K562 (cell line): ENCODE measurements around the gene CLCF1. TPM values are rescaled to one million over a fixed set of nuclear protein-coding genes. Genes with fewer than 3 reads are reported as not detected.

Experiments
- HMG20A ChIP-seq: fragments of 450-650 bp; formaldehyde crosslinking; conservative IDR thresholded peaks from 2 replicates; pipeline ENCODE4 v1.4.0; 2020; ENCODE audit warnings: mild to moderate bottlenecking, mixed read lengths
- PCBP1 ChIP-seq: fragments of 200-400 bp; formaldehyde crosslinking; IDR thresholded peaks from 2 replicates; pipeline ENCODE4 v1.6.1; 2018; ENCODE audit warnings: mild to moderate bottlenecking, low read depth, low read length; ENCODE audit not compliant: poor library complexity, severe bottlenecking
- RHOXF2B ChIP-seq: fragments of 250-450 bp; sonication (Bioruptor Pico); conservative IDR thresholded peaks from 2 replicates; pipeline ENCODE4 v1.5.1; 2021
- ZBTB7A ChIP-seq: IDR thresholded peaks from 2 replicates; pipeline ENCODE4 v1.6.1; 2011; ENCODE audit warnings: low read depth, mild to moderate bottlenecking, low read length, moderate library complexity, borderline replicate concordance; ENCODE audit not compliant: control insufficient read depth
- polyA plus RNA-seq, 8 experiments: library from polyadenylated mRNA; depleted of rRNA in 4 of 8; stranded (reverse) in 5 of 8; unstranded in 3 of 8; fragments of >200 nt; fragmentation: Nextera tagmentation in 2 of 8; fragmentation: Illumina TruSeq in 1 of 8; extraction: Ambion mirVana in 2 of 8; extraction: Trizol in 1 of 8; gene quantifications; 2 replicates each; pipeline versions ENCODE4 v1.2.1 to v1.2.3, GENCODE V29; 2011 to 2014; ENCODE audit warnings: inconsistent platforms in 1 of 8, missing spikeins in 1 of 8
- total RNA-seq, 7 experiments: library from RNA; depleted of rRNA in 6 of 7; stranded (reverse); fragments of >200 nt in 6 of 7; fragmentation: Illumina TruSeq in 2 of 7; extraction: Trizol in 2 of 7; gene quantifications; 2 replicates each; pipeline versions ENCODE4 v1.2.1 to v1.2.3, GENCODE V29; 2011 to 2021; ENCODE audit warnings: low replicate concordance in 1 of 7
- TF ChIP-seq, protein P1 (sequence below), 2 experiments: fragments of 450-650 bp; IDR thresholded peaks; 2 replicates each; pipeline ENCODE4 v1.6.1; 2016; ENCODE audit warnings: mild to moderate bottlenecking in 2 of 2, borderline replicate concordance in 1 of 2, low read depth in 1 of 2, moderate library complexity in 1 of 2
- TF ChIP-seq, protein P2 (sequence below): sonication (generic); formaldehyde crosslinking; IDR thresholded peaks from 2 replicates; pipeline ENCODE4 v1.8.0; 2022; ENCODE audit warnings: mild to moderate bottlenecking, missing genetic modification reagents
- TF ChIP-seq, protein P3 (sequence below), 2 experiments: IDR thresholded peaks; 2 replicates each; pipeline ENCODE4 v1.6.1; 2011; ENCODE audit warnings: borderline replicate concordance in 1 of 2, control low read depth in 1 of 2, low read depth in 1 of 2, low read length in 1 of 2, mild to moderate bottlenecking in 1 of 2, mixed read lengths in 1 of 2, moderate library complexity in 1 of 2; ENCODE audit not compliant: insufficient read depth in 1 of 2, insufficient read length in 1 of 2, poor library complexity in 1 of 2, severe bottlenecking in 1 of 2; ENCODE audit errors: extremely low read depth in 1 of 2
- TF ChIP-seq, protein P4 (sequence below): IDR thresholded peaks from 3 replicates; pipeline ENCODE4 v1.6.1; 2011; ENCODE audit warnings: borderline replicate concordance, mild to moderate bottlenecking; ENCODE audit not compliant: insufficient read length, insufficient read depth

Gene CLCF1
- total and polyA plus RNA-seq, 9 of the 15 experiments (the other 6 are each of a cell fraction or from before 2014, with no cell fraction given): 0.49 to 5.8 (median 3.0) TPM

DNA sequence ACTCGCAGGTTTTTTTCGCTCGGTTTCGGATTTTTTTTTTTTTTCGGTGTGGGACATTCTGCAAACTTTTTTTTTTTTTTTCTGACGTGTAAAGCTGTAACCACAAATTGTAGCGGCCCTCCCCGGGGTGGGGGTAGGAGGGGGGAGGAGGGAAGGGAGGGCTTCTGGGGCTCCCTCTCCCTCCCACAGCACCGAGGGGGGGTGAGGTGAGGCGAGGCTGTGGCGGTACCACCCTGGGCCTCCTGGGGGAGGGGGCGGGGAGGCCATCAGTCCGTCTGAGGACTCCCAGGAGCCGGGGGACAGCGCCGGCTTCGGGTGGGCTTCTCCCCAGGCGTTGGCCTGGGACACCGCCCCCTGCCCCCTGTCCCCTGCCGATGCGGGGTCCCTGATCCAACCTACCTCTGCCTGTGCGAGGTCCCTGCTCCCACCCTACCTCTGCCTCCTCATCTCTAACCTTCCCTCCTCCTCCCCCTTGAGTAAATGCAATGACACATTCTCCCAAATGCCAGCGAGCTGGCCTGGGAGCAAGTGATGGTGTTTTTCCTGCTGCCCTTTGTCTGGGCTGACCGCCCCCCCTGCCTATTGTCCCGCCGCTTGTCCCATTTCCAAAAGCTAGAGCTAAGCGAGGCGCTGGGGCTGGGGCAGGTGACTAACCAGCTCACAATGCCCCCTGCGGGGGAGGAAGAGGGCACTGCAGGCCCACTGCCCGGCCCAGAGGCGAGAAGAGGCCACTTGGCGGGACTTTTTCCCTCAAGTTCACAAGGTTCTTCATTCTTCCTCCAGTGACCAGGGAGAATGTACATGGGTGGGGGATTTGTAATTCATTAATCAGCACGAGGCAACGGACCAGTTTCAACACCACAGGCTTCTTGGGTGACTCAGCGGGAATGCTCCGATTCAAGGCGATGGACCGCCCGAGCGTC is 511 bp upstream of the CLCF1 start (continued):
- TF ChIP-seq, protein P1, sequence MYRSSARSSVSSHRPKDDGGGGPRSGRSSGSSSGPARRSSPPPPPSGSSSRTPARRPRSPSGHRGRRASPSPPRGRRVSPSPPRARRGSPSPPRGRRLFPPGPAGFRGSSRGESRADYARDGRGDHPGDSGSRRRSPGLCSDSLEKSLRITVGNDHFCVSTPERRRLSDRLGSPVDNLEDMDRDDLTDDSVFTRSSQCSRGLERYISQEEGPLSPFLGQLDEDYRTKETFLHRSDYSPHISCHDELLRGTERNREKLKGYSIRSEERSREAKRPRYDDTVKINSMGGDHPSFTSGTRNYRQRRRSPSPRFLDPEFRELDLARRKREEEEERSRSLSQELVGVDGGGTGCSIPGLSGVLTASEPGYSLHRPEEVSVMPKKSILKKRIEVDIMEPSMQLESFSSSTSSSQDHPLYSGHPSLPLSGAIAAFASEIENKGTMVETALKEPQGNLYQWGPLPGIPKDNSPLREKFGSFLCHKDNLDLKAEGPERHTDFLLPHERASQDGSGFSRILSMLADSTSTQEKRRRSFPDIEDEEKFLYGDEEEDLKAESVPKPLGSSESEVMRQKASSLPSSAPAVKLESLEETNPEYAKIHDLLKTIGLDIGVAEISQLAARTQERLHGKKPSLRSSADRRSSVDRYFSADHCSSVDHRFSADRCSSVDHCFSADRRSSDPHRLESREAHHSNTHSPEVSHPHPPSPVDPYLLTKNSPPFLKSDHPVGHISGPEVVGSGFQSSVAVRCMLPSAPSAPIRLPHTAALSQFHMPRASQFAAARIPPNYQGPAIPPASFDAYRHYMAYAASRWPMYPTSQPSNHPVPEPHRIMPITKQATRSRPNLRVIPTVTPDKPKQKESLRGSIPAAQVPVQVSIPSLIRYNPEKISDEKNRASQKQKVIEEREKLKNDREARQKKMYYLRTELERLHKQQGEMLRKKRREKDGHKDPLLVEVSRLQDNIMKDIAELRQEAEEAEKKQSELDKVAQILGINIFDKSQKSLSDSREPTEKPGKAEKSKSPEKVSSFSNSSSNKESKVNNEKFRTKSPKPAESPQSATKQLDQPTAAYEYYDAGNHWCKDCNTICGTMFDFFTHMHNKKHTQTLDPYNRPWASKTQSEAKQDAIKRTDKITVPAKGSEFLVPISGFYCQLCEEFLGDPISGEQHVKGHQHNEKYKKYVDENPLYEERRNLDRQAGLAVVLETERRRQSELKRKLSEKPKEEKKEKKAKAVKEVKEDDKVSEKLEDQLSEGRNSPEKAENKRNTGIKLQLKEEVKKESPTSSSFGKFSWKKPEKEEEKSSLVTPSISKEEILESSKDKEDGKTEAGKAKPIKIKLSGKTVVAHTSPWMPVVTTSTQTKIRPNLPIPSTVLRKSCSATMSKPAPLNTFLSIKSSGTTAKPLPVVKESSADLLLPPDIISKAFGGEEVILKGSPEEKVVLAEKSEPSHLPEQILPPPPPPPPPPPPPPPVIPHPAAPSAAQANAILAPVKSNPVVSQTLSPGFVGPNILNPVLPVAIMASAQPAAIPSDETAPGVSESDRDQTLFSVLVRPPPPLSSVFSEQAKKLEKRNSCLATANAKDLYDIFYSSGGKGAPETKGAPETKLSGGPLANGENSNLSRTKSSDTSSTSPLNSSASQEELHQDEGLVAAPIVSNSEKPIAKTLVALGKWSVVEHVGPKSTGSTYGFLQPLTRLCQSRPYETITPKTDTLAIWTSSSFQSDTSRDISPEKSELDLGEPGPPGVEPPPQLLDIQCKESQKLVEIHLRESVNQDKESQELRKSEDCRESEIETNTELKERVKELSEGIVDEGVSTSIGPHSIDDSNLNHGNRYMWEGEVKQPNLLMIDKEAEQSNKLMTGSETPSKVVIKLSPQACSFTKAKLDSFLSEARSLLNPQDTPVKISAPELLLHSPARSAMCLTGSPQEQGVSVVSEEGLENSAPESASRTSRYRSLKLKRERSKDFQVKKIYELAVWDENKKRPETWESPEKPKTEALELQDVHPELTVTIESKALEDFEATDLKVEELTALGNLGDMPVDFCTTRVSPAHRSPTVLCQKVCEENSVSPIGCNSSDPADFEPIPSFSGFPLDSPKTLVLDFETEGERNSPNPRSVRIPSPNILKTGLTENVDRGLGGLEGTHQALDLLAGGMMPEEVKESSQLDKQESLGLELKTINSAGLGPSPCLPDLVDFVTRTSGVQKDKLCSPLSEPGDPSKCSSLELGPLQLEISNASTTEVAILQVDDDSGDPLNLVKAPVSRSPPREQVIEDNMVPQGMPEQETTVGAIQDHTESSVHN (IDR thresholded peaks at IDR 0.05; ENCODE audit: borderline replicate concordance in 1 of 2, low read depth in 1 of 2): no peak
- no peak for TF ChIP-seq HMG20A (CRISPR knock-in tag)
- TF ChIP-seq ZBTB7A: peak; percentile 75; the same call in 1 of the 2 replicates
- TF ChIP-seq, protein P2, sequence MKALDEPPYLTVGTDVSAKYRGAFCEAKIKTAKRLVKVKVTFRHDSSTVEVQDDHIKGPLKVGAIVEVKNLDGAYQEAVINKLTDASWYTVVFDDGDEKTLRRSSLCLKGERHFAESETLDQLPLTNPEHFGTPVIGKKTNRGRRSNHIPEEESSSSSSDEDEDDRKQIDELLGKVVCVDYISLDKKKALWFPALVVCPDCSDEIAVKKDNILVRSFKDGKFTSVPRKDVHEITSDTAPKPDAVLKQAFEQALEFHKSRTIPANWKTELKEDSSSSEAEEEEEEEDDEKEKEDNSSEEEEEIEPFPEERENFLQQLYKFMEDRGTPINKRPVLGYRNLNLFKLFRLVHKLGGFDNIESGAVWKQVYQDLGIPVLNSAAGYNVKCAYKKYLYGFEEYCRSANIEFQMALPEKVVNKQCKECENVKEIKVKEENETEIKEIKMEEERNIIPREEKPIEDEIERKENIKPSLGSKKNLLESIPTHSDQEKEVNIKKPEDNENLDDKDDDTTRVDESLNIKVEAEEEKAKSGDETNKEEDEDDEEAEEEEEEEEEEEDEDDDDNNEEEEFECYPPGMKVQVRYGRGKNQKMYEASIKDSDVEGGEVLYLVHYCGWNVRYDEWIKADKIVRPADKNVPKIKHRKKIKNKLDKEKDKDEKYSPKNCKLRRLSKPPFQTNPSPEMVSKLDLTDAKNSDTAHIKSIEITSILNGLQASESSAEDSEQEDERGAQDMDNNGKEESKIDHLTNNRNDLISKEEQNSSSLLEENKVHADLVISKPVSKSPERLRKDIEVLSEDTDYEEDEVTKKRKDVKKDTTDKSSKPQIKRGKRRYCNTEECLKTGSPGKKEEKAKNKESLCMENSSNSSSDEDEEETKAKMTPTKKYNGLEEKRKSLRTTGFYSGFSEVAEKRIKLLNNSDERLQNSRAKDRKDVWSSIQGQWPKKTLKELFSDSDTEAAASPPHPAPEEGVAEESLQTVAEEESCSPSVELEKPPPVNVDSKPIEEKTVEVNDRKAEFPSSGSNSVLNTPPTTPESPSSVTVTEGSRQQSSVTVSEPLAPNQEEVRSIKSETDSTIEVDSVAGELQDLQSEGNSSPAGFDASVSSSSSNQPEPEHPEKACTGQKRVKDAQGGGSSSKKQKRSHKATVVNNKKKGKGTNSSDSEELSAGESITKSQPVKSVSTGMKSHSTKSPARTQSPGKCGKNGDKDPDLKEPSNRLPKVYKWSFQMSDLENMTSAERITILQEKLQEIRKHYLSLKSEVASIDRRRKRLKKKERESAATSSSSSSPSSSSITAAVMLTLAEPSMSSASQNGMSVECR (CRISPR knock-in tag): 0 out of 2 replicates have a peak, but pooled peaks have one; percentile 49
- TF ChIP-seq RHOXF2B: no peak
- TF ChIP-seq, protein P3, sequence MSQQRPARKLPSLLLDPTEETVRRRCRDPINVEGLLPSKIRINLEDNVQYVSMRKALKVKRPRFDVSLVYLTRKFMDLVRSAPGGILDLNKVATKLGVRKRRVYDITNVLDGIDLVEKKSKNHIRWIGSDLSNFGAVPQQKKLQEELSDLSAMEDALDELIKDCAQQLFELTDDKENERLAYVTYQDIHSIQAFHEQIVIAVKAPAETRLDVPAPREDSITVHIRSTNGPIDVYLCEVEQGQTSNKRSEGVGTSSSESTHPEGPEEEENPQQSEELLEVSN (IDR thresholded peaks at IDR 0.05; ENCODE audit: borderline replicate concordance in 1 of 2, extremely low read depth in 1 of 2, insufficient read depth in 1 of 2, insufficient read length in 1 of 2, low read depth in 1 of 2, low read length in 1 of 2, poor library complexity in 1 of 2, severe bottlenecking in 1 of 2): peak; percentile 73 to 85
- TF ChIP-seq PCBP1: peak; percentile 20
- TF ChIP-seq, protein P4, sequence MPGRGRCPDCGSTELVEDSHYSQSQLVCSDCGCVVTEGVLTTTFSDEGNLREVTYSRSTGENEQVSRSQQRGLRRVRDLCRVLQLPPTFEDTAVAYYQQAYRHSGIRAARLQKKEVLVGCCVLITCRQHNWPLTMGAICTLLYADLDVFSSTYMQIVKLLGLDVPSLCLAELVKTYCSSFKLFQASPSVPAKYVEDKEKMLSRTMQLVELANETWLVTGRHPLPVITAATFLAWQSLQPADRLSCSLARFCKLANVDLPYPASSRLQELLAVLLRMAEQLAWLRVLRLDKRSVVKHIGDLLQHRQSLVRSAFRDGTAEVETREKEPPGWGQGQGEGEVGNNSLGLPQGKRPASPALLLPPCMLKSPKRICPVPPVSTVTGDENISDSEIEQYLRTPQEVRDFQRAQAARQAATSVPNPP: no peak
